Motor neuron (in vitro differentiated cells): Measurements from ENCODE around the gene SARS1. TPM values are rescaled to one million over a fixed set of nuclear protein-coding genes. Genes with fewer than 3 reads are reported as not detected.
"Not testable (repeated sequence)": the region's sequence is repeated elsewhere in the genome, so short reads cannot be mapped to it uniquely, and the experiment has no call there.

Source experiments
- ATAC-seq, 8 experiments: fragments of 200-7000 bp; cut with Tn5 transposase; replicated peaks in 6 of 8; 2 replicates each; pipeline ENCODE4 v1.8.0; 2021; ENCODE audit warnings: mild to moderate bottlenecking in 8 of 8, moderate library complexity in 8 of 8
- H3K27ac ChIP-seq, 2 donors: fragments of 250-450 bp; sonication (Bioruptor Pico); 2 replicates each; pipeline ENCODE4 v1.9.0; 2021; ENCODE audit warnings: antibody characterized with exemption in 2 of 2, mild to moderate bottlenecking in 2 of 2, moderate library complexity in 1 of 2
- H3K4me1 ChIP-seq, 2 donors: fragments of 250-450 bp; sonication (Bioruptor Pico); replicated peaks in 1 of 2; 2 replicates each; pipeline ENCODE4 v1.6.1; 2021; ENCODE audit warnings: antibody characterized with exemption in 2 of 2, mild to moderate bottlenecking in 2 of 2, moderate library complexity in 1 of 2
- H3K4me3 ChIP-seq, 5 donors: fragments of 250-450 bp; sonication (Bioruptor Pico); 2 replicates each; pipeline ENCODE4 v1.9.0; 2021; ENCODE audit warnings: antibody characterized with exemption in 5 of 5, mild to moderate bottlenecking in 5 of 5, moderate library complexity in 4 of 5
- WGBS, 10 experiments: fragments of 450-650 bp; shearing (Covaris generic); methylation state at CpG; one replicate each; pipeline ENCODE4 v1.0.0; 2022; 5-methylcytosine and 5-hydroxymethylcytosine counted together
- in situ Hi-C, 9 experiments: fragments of 400-800 bp; cut with MboI; loops; one replicate each; pipeline ENCODE4 v1.15.0; 2021; ENCODE audit warnings: low sequenced_read_pairs in 9 of 9, low pct_unique_long_range_greater_than_20kb in 2 of 9; ENCODE audit not compliant: unreplicated experiment in 9 of 9
- total RNA-seq, 8 experiments: library from RNA; unstranded; fragments of 300-600 nt; gene quantifications; 2 replicates each; pipeline versions ENCODE4 v1.2.3 to v1.2.4, GENCODE V29; 2022

Gene SARS1
- total RNA-seq, result 100 to 1,000 TPM; 118 to 795 (median 414) TPM

GRCh38 chr1:109213824-109214693 lies at the start of gene SARS1:
Gene SARS1, plus strand, starts transcription at chr1:109213918. Its CDS starts 75 bp downstream, at chr1:109213993.
- 0 to 2% (median 1%) methylated on average over 3 to 46 of the region's 64 CpGs; no CpG with 5 or more reads in 2 of the 10 experiments for WGBS, 10 experiments
- Histone ChIP-seq H3K4me1 (peaks cover 21 to 24% of the 10 kb centered on the region in 2 donors), H3K4me3 (peak within 1 kb of the TSS; percentile 58 to 97 (median 84)), H3K27ac (peak within 1 kb of the TSS; percentile 97 to 99)
- ATAC-seq, result peak; percentile 81 to 92 (median 86)
- in situ Hi-C loops, result no loop called here

- no peak overlapping the region for H3K4me3 ChIP-seq
- no peak for ATAC-seq
- WGBS, 10 experiments, result 81 to 100% (median 89%) methylated on average over 1 to 6 of the region's 8 CpGs; no CpG with 5 or more reads in 5 of the 10 experiments
- in situ Hi-C loops, result no loop called here
- no peak overlapping the region for H3K27ac ChIP-seq
- peaks cover 17 to 27% of the 10 kb centered on the region in 2 donors for H3K4me1 ChIP-seq
Observed at GRCh38 chr1:109164538-109164937, 49.2 kb upstream of the SARS1 start.

- ATAC-seq, result peak in 4 of 8 experiments; percentile 19 to 69 (median 50)
- Histone ChIP-seq H3K4me3 (no peak overlapping the region), H3K4me1 (peaks cover 15 to 21% of the 10 kb centered on the region in 2 donors), H3K27ac (peak overlapping the region; percentile 0 to 3)
- WGBS, 10 experiments, result 32 to 100% (median 64%) methylated on average over 1 to 7 of the region's 7 CpGs; no CpG with 5 or more reads in 1 of the 10 experiments
- in situ Hi-C loops, result no loop called here
Observed at GRCh38 chr1:109167001-109167506, 46.7 kb upstream of the SARS1 start.

GRCh38 chr1:109170035-109170764 lies 43.5 kb upstream of the SARS1 start:
- H3K4me3 ChIP-seq, result no peak overlapping the region
- H3K27ac ChIP-seq, result no peak overlapping the region
- in situ Hi-C loops, result no loop called here
- ATAC-seq, result peak in 4 of 8 experiments; percentile 63 to 95 (median 92)
- H3K4me1 ChIP-seq, result peaks cover 13 to 19% of the 10 kb centered on the region in 2 donors
- WGBS, 10 experiments, result 30 to 100% (median 83%) methylated on average over 2 to 7 of the region's 7 CpGs

GRCh38 chr1:109171646-109172045 lies 42.1 kb upstream of the SARS1 start:
- Histone ChIP-seq H3K4me1 (peaks cover 10 to 17% of the 10 kb centered on the region in 2 donors), H3K4me3 (no peak overlapping the region), H3K27ac (no peak overlapping the region)
- no peak for ATAC-seq
- 86 to 100% (median 90%) methylated on average over 1 to 10 of the region's 10 CpGs; no CpG with 5 or more reads in 2 of the 10 experiments for WGBS, 10 experiments
- in situ Hi-C loops, result no loop called here

GRCh38 chr1:109176349-109176748 lies 37.4 kb upstream of the SARS1 start:
- H3K4me1 ChIP-seq, in situ Hi-C loops, H3K4me3 ChIP-seq, ATAC-seq, H3K27ac ChIP-seq: not testable (repeated sequence)
- WGBS, 10 experiments, result 50 to 100% (median 73%) methylated on average over 1 of the region's 1 CpG; no CpG with 5 or more reads in 6 of the 10 experiments

GRCh38 chr1:109180715-109181084 lies 33.0 kb upstream of the SARS1 start:
- ATAC-seq, in situ Hi-C loops: not testable (repeated sequence)

GRCh38 chr1:109181085-109181806 lies 32.5 kb upstream of the SARS1 start:
- 20 to 66% (median 42%) methylated on average over 1 to 4 of the region's 4 CpGs; no CpG with 5 or more reads in 2 of the 10 experiments for WGBS, 10 experiments
- in situ Hi-C loops, result no loop called here
- Histone ChIP-seq H3K4me3 (no peak overlapping the region), H3K27ac (peak overlapping the region in 1 of 2 donors; percentile 19), H3K4me1 (peaks cover under 1 to 3% of the 10 kb centered on the region in 2 donors)
- peak in 2 of 8 experiments; percentile 44 to 79 for ATAC-seq

More at GRCh38 chr1:109180715-109181084, 33.0 kb upstream of the SARS1 start:
- not testable (repeated sequence) for H3K4me1 ChIP-seq, H3K27ac ChIP-seq, H3K4me3 ChIP-seq
- WGBS, 10 experiments, result 50 to 100% (median 77%) methylated on average over 1 to 3 of the region's 3 CpGs; no CpG with 5 or more reads in 2 of the 10 experiments

- Histone ChIP-seq H3K27ac (peak overlapping the region in 1 of 2 donors; percentile 19), H3K4me3 (no peak overlapping the region), H3K4me1 (peaks cover 6 to 8% of the 10 kb centered on the region in 2 donors)
- WGBS, 10 experiments, result 13 to 100% (median 67%) methylated on average over 1 to 4 of the region's 4 CpGs; no CpG with 5 or more reads in 3 of the 10 experiments
- ATAC-seq, result no peak
- in situ Hi-C loops, result no loop called here
Observed at GRCh38 chr1:109181807-109182163, 31.9 kb upstream of the SARS1 start.

- no peak for ATAC-seq
- peaks cover 10 to 12% of the 10 kb centered on the region in 2 donors for H3K4me1 ChIP-seq
- 60 to 100% (median 98%) methylated on average over 1 to 3 of the region's 3 CpGs for WGBS, 10 experiments
- H3K4me3 ChIP-seq, result no peak overlapping the region
- H3K27ac ChIP-seq, result no peak overlapping the region
- in situ Hi-C loops, result no loop called here
Observed at GRCh38 chr1:109183058-109183738, 30.5 kb upstream of the SARS1 start.

GRCh38 chr1:109184687-109185086 lies 29.0 kb upstream of the SARS1 start:
- peaks cover 10 to 12% of the 10 kb centered on the region in 2 donors for H3K4me1 ChIP-seq
- H3K4me3 ChIP-seq, result no peak overlapping the region
- 69 to 100% (median 97%) methylated on average over 1 to 7 of the region's 7 CpGs; no CpG with 5 or more reads in 2 of the 10 experiments for WGBS, 10 experiments
- no peak overlapping the region for H3K27ac ChIP-seq
- in situ Hi-C loops, result no loop called here
- no peak for ATAC-seq

GRCh38 chr1:109185357-109185756 lies 28.4 kb upstream of the SARS1 start:
- Histone ChIP-seq H3K27ac (no peak overlapping the region), H3K4me1 (peaks cover 10 to 12% of the 10 kb centered on the region in 2 donors), H3K4me3 (no peak overlapping the region)
- no peak for ATAC-seq
- in situ Hi-C loops, result no loop called here
- 67 to 93% (median 88%) methylated on average over 1 to 8 of the region's 8 CpGs; no CpG with 5 or more reads in 2 of the 10 experiments for WGBS, 10 experiments
